HG02759 (cell line): ENCODE data around the gene FAM163B.

Experiments used
- ATAC-seq: cut with Tn5 transposase; IDR thresholded peaks from one replicate; pipeline ENCODE4 v1.9.1; 2021; ENCODE audit warnings: mild to moderate bottlenecking, moderate library complexity; ENCODE audit not compliant: unreplicated experiment

Gene FAM163B

GRCh38 chr9:133532937-133533668 is 76.1 kb downstream of the FAM163B start:
- no peak for ATAC-seq

GRCh38 chr9:133531293-133531692 is 77.9 kb downstream of the FAM163B start:
- no peak for ATAC-seq

- ATAC-seq, result no peak
Measured at GRCh38 chr9:133529874-133530273, 79.3 kb downstream of the FAM163B start.

- ATAC-seq, result no peak
Measured at GRCh38 chr9:133529457-133529856, 79.7 kb downstream of the FAM163B start.

GRCh38 chr9:133528876-133529241 is 80.3 kb downstream of the FAM163B start:
- ATAC-seq, result no peak

GRCh38 chr9:133528001-133528875 is 81.0 kb downstream of the FAM163B start:
- ATAC-seq, result no peak

GRCh38 chr9:133527444-133527920 is 81.7 kb downstream of the FAM163B start:
- ATAC-seq, result no peak
